GM23338 (cell line): ENCODE measurements around the gene ARHGAP12.

Source experiments
- CREB1 ChIP-seq: fragments of 250-450 bp; sonication (Bioruptor Pico); IDR thresholded peaks from 2 replicates; pipeline ENCODE4 v1.5.0; 2020; ENCODE audit warnings: low read depth, mild to moderate bottlenecking, moderate library complexity
- CTCF ChIP-seq, 2 experiments: fragments of 200-600 bp in 1 of 2; sonication (generic) in 1 of 2; conservative IDR thresholded peaks; 2 replicates each; pipeline versions ENCODE4 v1.5.1 to v1.6.1; 2016 to 2017; ENCODE audit warnings: antibody characterized with exemption in 2 of 2, low read depth in 2 of 2, mild to moderate bottlenecking in 2 of 2, moderate library complexity in 1 of 2
- EZH2 ChIP-seq: fragments of 200-600 bp; sonication (generic); IDR thresholded peaks from one replicate; pipeline ENCODE4 v1.8.0; 2017; ENCODE audit warnings: antibody characterized with exemption, mild to moderate bottlenecking, low read depth; ENCODE audit not compliant: unreplicated experiment
- EZH2phosphoT487 ChIP-seq: fragments of 200-600 bp; sonication (generic); IDR thresholded peaks from one replicate; pipeline ENCODE4 v1.8.1; 2018; ENCODE audit warnings: antibody characterized with exemption; ENCODE audit not compliant: unreplicated experiment
- JUNB ChIP-seq: IDR thresholded peaks from one replicate; pipeline ENCODE4 v1.6.1; 2016; ENCODE audit warnings: antibody characterized with exemption; ENCODE audit not compliant: unreplicated experiment
- REST ChIP-seq: IDR thresholded peaks from one replicate; pipeline ENCODE4 v1.6.1; 2018; ENCODE audit warnings: antibody characterized with exemption; ENCODE audit not compliant: unreplicated experiment
- ZNF114 ChIP-seq: fragments of 250-450 bp; sonication (Bioruptor Pico); IDR thresholded peaks from 2 replicates; pipeline ENCODE4 v1.5.0; 2020; ENCODE audit warnings: mild to moderate bottlenecking, moderate library complexity
- ZNF462 ChIP-seq: fragments of 250-450 bp; sonication (Bioruptor Pico); IDR thresholded peaks from 2 replicates; pipeline ENCODE4 v1.5.0; 2020; ENCODE audit warnings: mild to moderate bottlenecking, moderate library complexity

GRCh38 chr10:31782701-31783100 is 145.9 kb downstream of the ARHGAP12 start:
- TF ChIP-seq CTCF (conservative IDR thresholded peaks at IDR 0.05; ENCODE audit: low read depth in 2 of 2) (no peak), JUNB (no peak), CREB1 (CRISPR knock-in tag) (no peak), EZH2 (no peak), ZNF114 (CRISPR knock-in tag) (no peak), ZNF462 (CRISPR knock-in tag) (no peak), EZH2phosphoT487 (no peak), REST (no peak)
